Measurements from ENCODE around the gene S100A1. TPM values are rescaled to one million over a fixed set of nuclear protein-coding genes. Genes with fewer than 3 reads are reported as not detected.
"Not testable (repeated sequence)": the region's sequence is repeated elsewhere in the genome, so short reads cannot be mapped to it uniquely, and the experiment has no call there.

S100A1 gene
- total and polyA plus RNA-seq, 2 donors: 0.76 to 3.4 TPM

- whole genome bisulfite sequencing: 83% methylated on average over 18 of the region's 18 CpGs
- no peak for DNase-seq (ENCODE audit: low read depth in 6 of 9, low spot score in 9 of 9)
- H3K4me3 ChIP-seq (ENCODE audit: low read length in 2 of 2): peak overlapping the region; percentile 98 to 100
- peaks cover 0 to 6% of the 10 kb centered on the region in 2 donors for H3K9me3 ChIP-seq (ENCODE audit: control insufficient read depth in 2 of 2, insufficient read depth in 1 of 2, low read length in 1 of 2)
- H3K27ac ChIP-seq (ENCODE audit: low read depth in 1 of 2, low read length in 1 of 2): peak overlapping the region; percentile 38 to 100
- H3K36me3 ChIP-seq (ENCODE audit: control insufficient read depth in 2 of 2, insufficient read depth in 2 of 2, low read length in 1 of 2): peaks cover 22 to 26% of the 10 kb centered on the region in 2 donors
- H3K27me3 ChIP-seq (ENCODE audit: control insufficient read depth in 2 of 2, insufficient read depth in 1 of 2, low read length in 1 of 2): no peaks in the 10 kb centered on the region
- peaks cover 14 to 33% of the 10 kb centered on the region in 2 donors for H3K4me1 ChIP-seq (ENCODE audit: control insufficient read depth in 2 of 2, insufficient read depth in 2 of 2, low read length in 2 of 2)
Measured at GRCh38 chr1:153633161-153633753, 5.0 kb downstream of the S100A1 start.

- Histone ChIP-seq H3K9me3 (ENCODE audit: control insufficient read depth in 2 of 2, insufficient read depth in 1 of 2, low read length in 1 of 2) (peaks cover 0 to 6% of the 10 kb centered on the region in 2 donors), H3K27me3 (ENCODE audit: control insufficient read depth in 2 of 2, insufficient read depth in 1 of 2, low read length in 1 of 2) (no peaks in the 10 kb centered on the region), H3K27ac (ENCODE audit: low read depth in 1 of 2, low read length in 1 of 2) (peak within 1 kb of the TSS; percentile 100), H3K4me1 (ENCODE audit: control insufficient read depth in 2 of 2, insufficient read depth in 2 of 2, low read length in 2 of 2) (peaks cover 14 to 28% of the 10 kb centered on the region in 2 donors), H3K36me3 (ENCODE audit: control insufficient read depth in 2 of 2, insufficient read depth in 2 of 2, low read length in 1 of 2) (peaks cover 26 to 34% of the 10 kb centered on the region in 2 donors), H3K4me3 (ENCODE audit: low read length in 2 of 2) (peak within 1 kb of the TSS; percentile 98 to 100)
- DNase-seq (ENCODE audit: low read depth in 6 of 9, low spot score in 9 of 9): peak; percentile 94 to 99 (median 98)
- 4% methylated on average over 65 of the region's 65 CpGs for WGBS
Measured at GRCh38 chr1:153633754-153634665, 5.8 kb downstream of the S100A1 start, which contains the start of gene CHTOP. CHTOP (plus strand) TSS chr1:153634066; CDS start chr1:153636589, 2,523 bp downstream.

GRCh38 chr1:153635872-153636271 lies 7.6 kb downstream of the S100A1 start:
- H3K9me3 ChIP-seq (ENCODE audit: control insufficient read depth in 2 of 2, insufficient read depth in 1 of 2, low read length in 1 of 2): peaks cover 0 to 6% of the 10 kb centered on the region in 2 donors
- peaks cover 45 to 53% of the 10 kb centered on the region in 2 donors for H3K36me3 ChIP-seq (ENCODE audit: control insufficient read depth in 2 of 2, insufficient read depth in 2 of 2, low read length in 1 of 2)
- DNase-seq (ENCODE audit: low read depth in 6 of 9, low spot score in 9 of 9): no peak
- no peak overlapping the region for H3K4me3 ChIP-seq (ENCODE audit: low read length in 2 of 2)
- 97% methylated on average over 7 of the region's 7 CpGs for WGBS
- no peaks in the 10 kb centered on the region for H3K27me3 ChIP-seq (ENCODE audit: control insufficient read depth in 2 of 2, insufficient read depth in 1 of 2, low read length in 1 of 2)
- no peak overlapping the region for H3K27ac ChIP-seq (ENCODE audit: low read depth in 1 of 2, low read length in 1 of 2)
- peaks cover 14 to 21% of the 10 kb centered on the region in 2 donors for H3K4me1 ChIP-seq (ENCODE audit: control insufficient read depth in 2 of 2, insufficient read depth in 2 of 2, low read length in 2 of 2)

- Histone ChIP-seq H3K27ac (ENCODE audit: low read depth in 1 of 2, low read length in 1 of 2) (no peak overlapping the region), H3K9me3 (ENCODE audit: control insufficient read depth in 2 of 2, insufficient read depth in 1 of 2, low read length in 1 of 2) (peaks cover 0 to 6% of the 10 kb centered on the region in 2 donors), H3K36me3 (ENCODE audit: control insufficient read depth in 2 of 2, insufficient read depth in 2 of 2, low read length in 1 of 2) (peaks cover 48 to 57% of the 10 kb centered on the region in 2 donors), H3K27me3 (ENCODE audit: control insufficient read depth in 2 of 2, insufficient read depth in 1 of 2, low read length in 1 of 2) (no peaks in the 10 kb centered on the region), H3K4me3 (ENCODE audit: low read length in 2 of 2) (no peak overlapping the region), H3K4me1 (ENCODE audit: control insufficient read depth in 2 of 2, insufficient read depth in 2 of 2, low read length in 2 of 2) (peaks cover 14 to 21% of the 10 kb centered on the region in 2 donors)
- DNase-seq (ENCODE audit: low read depth in 6 of 9, low spot score in 9 of 9): no peak
- 97% methylated on average over 9 of the region's 9 CpGs for WGBS
Measured at GRCh38 chr1:153636312-153636711, 8.1 kb downstream of the S100A1 start.

- Histone ChIP-seq H3K9me3 (ENCODE audit: control insufficient read depth in 2 of 2, insufficient read depth in 1 of 2, low read length in 1 of 2) (peaks cover 0 to 6% of the 10 kb centered on the region in 2 donors), H3K36me3 (ENCODE audit: control insufficient read depth in 2 of 2, insufficient read depth in 2 of 2, low read length in 1 of 2) (peaks cover 66 to 77% of the 10 kb centered on the region in 2 donors), H3K4me1 (ENCODE audit: control insufficient read depth in 2 of 2, insufficient read depth in 2 of 2, low read length in 2 of 2) (peaks cover 14 to 18% of the 10 kb centered on the region in 2 donors), H3K27ac (ENCODE audit: low read depth in 1 of 2, low read length in 1 of 2) (no peak overlapping the region), H3K4me3 (ENCODE audit: low read length in 2 of 2) (no peak overlapping the region), H3K27me3 (ENCODE audit: control insufficient read depth in 2 of 2, insufficient read depth in 1 of 2, low read length in 1 of 2) (no peaks in the 10 kb centered on the region)
- WGBS: 98% methylated on average over 6 of the region's 6 CpGs
- no peak for DNase-seq (ENCODE audit: low read depth in 6 of 9, low spot score in 9 of 9)
Measured at GRCh38 chr1:153638261-153638660, 10.0 kb downstream of the S100A1 start.

GRCh38 chr1:153639280-153639679 lies 11.0 kb downstream of the S100A1 start:
- WGBS: 98% methylated on average over 3 of the region's 3 CpGs
- no peak overlapping the region for H3K4me3 ChIP-seq (ENCODE audit: low read length in 2 of 2)
- peaks cover 75 to 87% of the 10 kb centered on the region in 2 donors for H3K36me3 ChIP-seq (ENCODE audit: control insufficient read depth in 2 of 2, insufficient read depth in 2 of 2, low read length in 1 of 2)
- H3K4me1 ChIP-seq (ENCODE audit: control insufficient read depth in 2 of 2, insufficient read depth in 2 of 2, low read length in 2 of 2): peaks cover 14% of the 10 kb centered on the region in 2 donors
- H3K27ac ChIP-seq (ENCODE audit: low read depth in 1 of 2, low read length in 1 of 2): no peak overlapping the region
- no peak for DNase-seq (ENCODE audit: low read depth in 6 of 9, low spot score in 9 of 9)
- H3K9me3 ChIP-seq (ENCODE audit: control insufficient read depth in 2 of 2, insufficient read depth in 1 of 2, low read length in 1 of 2): no peaks in the 10 kb centered on the region
- H3K27me3 ChIP-seq (ENCODE audit: control insufficient read depth in 2 of 2, insufficient read depth in 1 of 2, low read length in 1 of 2): no peaks in the 10 kb centered on the region

- not testable (repeated sequence) for H3K27ac ChIP-seq (ENCODE audit: low read depth in 1 of 2, low read length in 1 of 2); H3K4me3 ChIP-seq (ENCODE audit: low read length in 2 of 2); DNase-seq (ENCODE audit: low read depth in 6 of 9, low spot score in 9 of 9); H3K9me3 ChIP-seq (ENCODE audit: control insufficient read depth in 2 of 2, insufficient read depth in 1 of 2, low read length in 1 of 2); H3K27me3 ChIP-seq (ENCODE audit: control insufficient read depth in 2 of 2, insufficient read depth in 1 of 2, low read length in 1 of 2)
- Histone ChIP-seq H3K36me3 (ENCODE audit: control insufficient read depth in 2 of 2, insufficient read depth in 2 of 2, low read length in 1 of 2) (peaks cover 80 to 95% of the 10 kb centered on the region in 2 donors), H3K4me1 (ENCODE audit: control insufficient read depth in 2 of 2, insufficient read depth in 2 of 2, low read length in 2 of 2) (peaks cover 10 to 14% of the 10 kb centered on the region in 2 donors)
- 98% methylated on average over 5 of the region's 5 CpGs for WGBS
Measured at GRCh38 chr1:153640213-153640612, 12.0 kb downstream of the S100A1 start.

- H3K36me3 ChIP-seq (ENCODE audit: control insufficient read depth in 2 of 2, insufficient read depth in 2 of 2, low read length in 1 of 2): peaks cover 85 to 98% of the 10 kb centered on the region in 2 donors
- no peak for DNase-seq (ENCODE audit: low read depth in 6 of 9, low spot score in 9 of 9)
- no peaks in the 10 kb centered on the region for H3K9me3 ChIP-seq (ENCODE audit: control insufficient read depth in 2 of 2, insufficient read depth in 1 of 2, low read length in 1 of 2)
- no peak overlapping the region for H3K4me3 ChIP-seq (ENCODE audit: low read length in 2 of 2)
- WGBS: 90% methylated on average over 6 of the region's 6 CpGs
- H3K27me3 ChIP-seq (ENCODE audit: control insufficient read depth in 2 of 2, insufficient read depth in 1 of 2, low read length in 1 of 2): no peaks in the 10 kb centered on the region
- H3K27ac ChIP-seq (ENCODE audit: low read depth in 1 of 2, low read length in 1 of 2): no peak overlapping the region
- H3K4me1 ChIP-seq (ENCODE audit: control insufficient read depth in 2 of 2, insufficient read depth in 2 of 2, low read length in 2 of 2): peaks cover 4 to 11% of the 10 kb centered on the region in 2 donors
Measured at GRCh38 chr1:153640861-153641260, 12.6 kb downstream of the S100A1 start.

- peaks cover 86 to 96% of the 10 kb centered on the region in 2 donors for H3K36me3 ChIP-seq (ENCODE audit: control insufficient read depth in 2 of 2, insufficient read depth in 2 of 2, low read length in 1 of 2)
- H3K27ac ChIP-seq (ENCODE audit: low read depth in 1 of 2, low read length in 1 of 2): no peak overlapping the region
Measured at GRCh38 chr1:153642161-153642560, 13.9 kb downstream of the S100A1 start.

More at GRCh38 chr1:153642161-153642560, 13.9 kb downstream of the S100A1 start:
- H3K9me3 ChIP-seq (ENCODE audit: control insufficient read depth in 2 of 2, insufficient read depth in 1 of 2, low read length in 1 of 2): no peaks in the 10 kb centered on the region
- no peak overlapping the region for H3K4me3 ChIP-seq (ENCODE audit: low read length in 2 of 2)
- WGBS: 96% methylated on average over 11 of the region's 11 CpGs
- H3K4me1 ChIP-seq (ENCODE audit: control insufficient read depth in 2 of 2, insufficient read depth in 2 of 2, low read length in 2 of 2): peaks cover 4 to 7% of the 10 kb centered on the region in 2 donors
- no peaks in the 10 kb centered on the region for H3K27me3 ChIP-seq (ENCODE audit: control insufficient read depth in 2 of 2, insufficient read depth in 1 of 2, low read length in 1 of 2)
- no peak for DNase-seq (ENCODE audit: low read depth in 6 of 9, low spot score in 9 of 9)
